Stimulated activated CD8-positive, alpha-beta memory T cell treated with anti-CD3 and anti-CD28 coated beads, Interleukin-7, amount 100 ng/mL, for 24 hours (primary cell): ENCODE measurements around the gene ECSCR.
"Not testable (repeated sequence)": the region's sequence is repeated elsewhere in the genome, so short reads cannot be mapped to it uniquely, and the experiment has no call there.

ENCODE experiments used
- DNase-seq: peaks from one replicate; pipeline ENCODE4 v3.0.0-alpha.2; 2020; ENCODE audit warnings: low read depth

ECSCR gene, protein sequence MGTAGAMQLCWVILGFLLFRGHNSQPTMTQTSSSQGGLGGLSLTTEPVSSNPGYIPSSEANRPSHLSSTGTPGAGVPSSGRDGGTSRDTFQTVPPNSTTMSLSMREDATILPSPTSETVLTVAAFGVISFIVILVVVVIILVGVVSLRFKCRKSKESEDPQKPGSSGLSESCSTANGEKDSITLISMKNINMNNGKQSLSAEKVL

GRCh38 chr5:139462586-139463276 lies at the start of gene ECSCR:
TSS of gene ECSCR (minus strand) at chr5:139462743. CDS start at chr5:139462670, 73 bp downstream.
- no peak for DNase-seq

GRCh38 chr5:139504722-139505121 lies 42.2 kb upstream of the ECSCR start:
- not testable (repeated sequence) for DNase-seq

- DNase-seq, result not testable (repeated sequence)
Observed at GRCh38 chr5:139503879-139504278, 41.3 kb upstream of the ECSCR start.

- DNase-seq, result not testable (repeated sequence)
Observed at GRCh38 chr5:139503036-139503817, 40.7 kb upstream of the ECSCR start.

GRCh38 chr5:139501381-139501780 lies 38.8 kb upstream of the ECSCR start:
- DNase-seq, result no peak

DNA sequence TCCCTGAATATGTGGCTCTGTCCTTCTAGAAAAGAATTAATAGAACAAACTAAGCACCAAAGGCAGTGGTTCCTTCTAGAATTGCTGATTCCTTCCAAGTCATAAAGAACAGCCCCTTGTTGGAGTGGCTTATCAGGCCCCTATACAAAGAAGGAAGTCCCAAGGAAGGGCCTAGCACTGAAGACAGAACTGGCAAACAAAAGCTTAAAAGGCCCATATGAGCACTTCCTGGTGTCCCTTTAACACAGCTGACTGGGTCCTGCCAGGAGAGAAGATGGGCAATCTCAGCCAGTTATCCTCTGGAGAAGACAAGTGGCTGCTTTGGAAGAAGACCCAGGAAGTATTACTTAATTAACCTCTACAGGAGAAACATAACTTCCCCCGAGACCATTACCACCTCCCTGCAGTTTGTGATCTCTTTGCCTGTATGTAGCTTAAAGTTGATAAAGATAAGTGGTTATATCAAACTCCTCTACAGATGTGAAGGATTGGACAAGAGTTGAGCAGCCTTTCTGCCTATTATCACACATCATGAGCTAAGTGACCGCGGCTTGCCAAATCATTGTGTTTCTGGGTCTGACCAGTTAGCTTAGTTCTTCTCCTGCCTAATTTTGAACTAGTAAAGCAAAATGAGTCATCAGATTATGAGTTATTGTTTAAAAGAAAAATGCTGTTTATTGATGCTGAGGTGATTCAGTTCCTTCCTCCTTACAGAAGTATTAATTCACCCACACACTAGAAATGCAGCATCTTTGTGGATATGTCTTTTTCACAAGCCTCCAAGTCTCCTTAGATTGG lies 33.3 kb upstream of the ECSCR start:
- DNase-seq, result no peak

DNA sequence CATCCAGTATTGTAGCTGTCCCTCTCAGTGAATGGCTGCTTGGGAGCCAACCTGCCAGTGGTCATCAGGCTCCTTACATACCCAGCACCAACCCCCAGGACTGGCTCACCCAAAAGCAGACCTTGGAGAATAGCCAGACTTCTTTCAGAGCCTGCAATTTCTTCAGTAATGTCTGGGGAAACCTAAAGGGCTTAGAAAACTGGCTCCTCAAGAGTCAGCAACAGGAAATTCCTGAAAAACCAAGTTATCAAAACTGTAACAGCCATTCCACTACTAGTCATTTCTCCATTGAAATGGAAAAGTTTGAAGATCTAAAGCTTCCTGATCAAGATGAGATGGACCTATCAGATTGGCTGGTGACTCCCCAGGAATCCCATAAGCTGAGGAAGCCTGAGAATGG lies 32.3 kb upstream of the ECSCR start:
- no peak for DNase-seq

DNA sequence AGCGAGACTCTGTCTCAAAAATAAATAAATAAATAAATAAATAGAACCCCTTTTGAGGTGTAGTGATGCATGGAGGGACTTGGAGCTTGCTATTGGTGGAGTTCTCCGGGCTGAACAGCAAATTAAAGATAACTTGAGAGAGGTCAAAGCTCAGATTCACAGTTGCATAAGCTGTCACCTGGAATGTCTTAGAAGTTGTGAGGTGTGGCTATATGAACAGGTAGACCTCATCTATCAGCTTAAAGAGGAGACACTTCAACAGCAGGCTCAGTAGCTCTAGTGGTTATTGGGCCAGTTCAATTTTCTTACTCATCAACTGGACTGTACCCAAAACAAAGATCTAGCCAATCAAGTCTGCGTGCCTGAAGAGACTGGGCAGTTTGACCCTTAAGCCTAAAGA lies 31.7 kb upstream of the ECSCR start:
- no peak for DNase-seq

- DNase-seq, result no peak
Observed at GRCh38 chr5:139492700-139493192, 30.2 kb upstream of the ECSCR start.

DNA sequence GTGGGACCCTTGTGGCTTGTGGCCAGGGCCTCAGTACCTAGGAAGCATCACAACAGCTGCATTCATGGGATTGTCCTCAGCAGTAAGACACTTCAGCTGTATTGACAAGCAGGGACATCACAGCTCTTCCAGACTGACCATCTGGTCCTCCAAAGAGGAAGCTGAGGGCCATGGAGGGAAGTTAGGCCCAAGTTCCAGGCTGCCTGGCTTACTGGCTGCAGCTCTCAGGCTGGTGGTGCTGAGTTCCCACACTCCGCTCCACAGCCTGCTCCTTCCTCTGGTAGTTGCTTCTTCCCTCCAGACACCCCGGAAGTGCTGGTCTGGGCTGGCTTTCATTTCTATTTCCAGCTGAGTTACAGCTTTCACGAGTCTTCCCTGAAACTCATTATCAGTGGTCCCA lies 25.7 kb upstream of the ECSCR start:
- no peak for DNase-seq

DNA sequence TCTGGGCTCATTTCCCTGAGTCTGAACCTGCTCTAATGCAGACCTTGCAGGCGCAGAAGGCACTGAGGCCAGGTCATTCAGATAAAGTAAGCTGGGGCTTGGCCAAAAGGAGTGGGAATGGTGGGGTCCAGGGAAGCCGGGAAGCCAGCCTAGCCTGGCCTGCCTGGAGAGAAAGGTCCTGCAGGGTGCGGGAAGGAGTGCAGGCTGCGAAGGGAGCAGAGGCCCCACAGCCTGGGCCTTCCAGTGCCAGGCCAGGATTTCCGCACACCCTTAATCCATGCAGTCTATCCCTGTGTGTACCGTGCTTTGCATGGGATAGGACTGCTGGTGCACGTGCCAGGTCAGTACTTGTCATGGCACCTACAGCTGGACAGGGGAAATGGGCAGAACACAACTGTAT lies 23.7 kb upstream of the ECSCR start:
- no peak for DNase-seq

DNA sequence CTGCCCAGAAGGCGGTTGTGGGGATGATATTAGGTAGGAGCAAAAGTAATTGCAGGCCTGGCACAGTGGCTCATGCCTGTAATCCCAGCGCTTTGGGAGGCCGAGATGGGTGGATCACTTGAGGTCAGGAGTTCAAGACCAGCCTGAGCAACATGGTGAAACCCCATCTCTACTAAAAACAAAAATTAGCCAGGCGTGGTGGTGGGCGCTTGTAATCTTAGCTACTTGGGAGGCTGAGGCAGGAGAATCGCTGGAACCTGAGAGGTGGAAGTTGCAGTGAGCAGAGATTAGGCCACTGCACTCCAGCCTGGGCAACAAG lies 20.3 kb upstream of the ECSCR start:
- not testable (repeated sequence) for DNase-seq

DNA sequence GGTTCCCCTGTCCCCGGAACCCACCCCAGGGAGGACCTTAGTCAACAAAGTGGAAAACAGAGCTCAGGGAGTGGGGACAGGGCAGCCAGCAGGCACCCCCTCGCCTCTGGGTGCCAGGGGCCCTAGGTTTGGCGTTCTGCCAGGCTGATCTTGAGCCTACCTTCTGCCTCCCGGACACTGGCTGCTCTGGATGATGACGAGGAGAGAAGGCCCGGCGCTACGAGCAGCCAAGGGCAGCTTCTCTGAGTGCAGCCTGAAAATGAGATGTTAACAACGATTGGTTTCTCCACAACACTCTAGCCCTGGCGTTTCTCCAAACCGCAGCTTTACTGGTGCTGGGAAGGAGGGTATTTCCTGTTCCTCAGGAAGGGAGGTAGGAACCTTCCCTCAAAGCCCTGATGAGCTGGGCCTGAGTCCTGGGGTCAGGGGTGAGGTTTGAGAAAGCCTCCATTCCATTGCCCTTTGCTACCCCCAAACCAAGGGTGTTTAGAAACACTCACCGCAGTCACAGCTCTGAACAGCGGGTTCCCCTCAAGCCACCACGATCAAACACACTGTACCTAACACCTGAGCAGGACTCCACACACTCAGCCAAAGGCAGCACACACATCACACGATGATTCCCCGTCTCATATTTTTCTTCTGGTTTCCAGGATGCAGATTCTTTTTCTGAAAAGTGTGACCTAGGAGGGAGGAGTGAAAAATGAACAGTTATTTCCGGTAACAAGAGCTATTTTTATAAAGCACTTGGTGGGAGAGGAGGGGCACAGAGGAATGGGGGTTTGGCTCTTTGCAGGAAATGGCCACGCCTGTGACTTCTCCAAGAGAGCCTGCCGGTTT lies 19.7 kb upstream of the ECSCR start, which contains the start of gene STING1:
Gene STING1 (minus strand): TSS at position 709 of the 840 bp plus-strand sequence. CDS start 1,054 bp downstream, outside the sequence.
- DNase-seq, result no peak

DNA sequence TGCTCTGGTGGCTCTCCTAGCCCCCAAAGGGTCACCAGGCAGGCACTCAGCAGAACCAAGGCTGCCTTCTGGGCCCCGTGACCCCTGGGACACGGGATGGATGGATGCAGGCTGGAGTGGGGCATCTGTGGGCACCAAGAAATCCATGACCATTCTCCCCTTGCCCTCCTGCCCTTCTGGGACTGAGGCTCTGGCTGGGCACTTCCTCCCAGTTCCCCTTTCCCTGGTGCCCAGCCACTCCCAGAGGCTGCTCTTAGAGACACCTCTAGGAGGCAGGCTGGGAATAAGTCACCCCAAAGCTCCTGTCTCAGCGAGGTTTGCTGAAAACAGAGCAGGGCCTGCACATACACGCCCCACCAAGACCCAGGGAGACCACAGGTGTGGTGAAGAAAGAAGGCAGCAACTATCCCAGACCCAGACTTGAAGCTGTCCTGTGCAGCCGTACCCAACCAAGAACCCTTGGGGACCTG lies 19.1 kb upstream of the ECSCR start:
- no peak for DNase-seq

DNA sequence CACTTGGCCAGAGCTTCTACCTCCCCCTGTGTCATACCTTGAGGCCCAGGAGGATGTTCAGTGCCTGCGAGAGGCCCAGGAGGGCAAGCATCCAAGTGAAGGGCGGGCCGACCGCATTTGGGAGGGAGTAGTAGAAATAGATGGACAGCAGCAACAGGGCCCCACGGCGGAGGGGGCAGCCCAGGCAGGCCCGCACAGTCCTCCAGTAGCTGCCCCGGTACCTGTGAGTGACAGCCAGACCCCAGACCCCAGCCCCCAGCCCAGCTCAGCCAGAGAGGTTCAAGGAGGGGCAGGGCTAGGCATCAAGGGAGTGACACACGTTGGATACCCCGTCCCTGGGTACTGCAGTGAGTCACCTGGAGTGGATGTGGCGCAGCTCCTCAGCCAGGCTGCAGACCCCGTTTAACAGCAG lies 18.6 kb upstream of the ECSCR start:
- DNase-seq, result no peak

DNA sequence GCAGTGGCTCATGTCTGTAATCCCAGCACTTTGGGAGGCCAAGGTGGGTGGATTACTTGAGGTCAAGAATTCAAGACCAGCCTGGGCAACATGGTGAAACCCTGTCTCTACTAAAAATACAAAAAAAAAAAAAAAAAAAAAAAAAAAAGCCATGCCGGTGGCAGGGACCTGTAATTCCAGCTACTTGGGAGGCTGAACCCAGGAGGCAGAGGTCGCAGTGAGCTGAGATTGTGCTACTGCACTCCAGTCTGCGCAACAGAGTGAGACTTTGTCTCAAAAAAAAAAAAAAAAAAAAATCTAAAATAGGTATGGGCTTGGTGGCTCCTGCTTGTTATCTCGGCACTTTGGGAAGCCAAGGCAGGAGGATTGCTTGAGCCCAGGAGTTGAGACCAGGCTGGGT lies 17.2 kb upstream of the ECSCR start:
- not testable (repeated sequence) for DNase-seq

- not testable (repeated sequence) for DNase-seq
Observed at GRCh38 chr5:139478657-139479423, 16.3 kb upstream of the ECSCR start.

DNA sequence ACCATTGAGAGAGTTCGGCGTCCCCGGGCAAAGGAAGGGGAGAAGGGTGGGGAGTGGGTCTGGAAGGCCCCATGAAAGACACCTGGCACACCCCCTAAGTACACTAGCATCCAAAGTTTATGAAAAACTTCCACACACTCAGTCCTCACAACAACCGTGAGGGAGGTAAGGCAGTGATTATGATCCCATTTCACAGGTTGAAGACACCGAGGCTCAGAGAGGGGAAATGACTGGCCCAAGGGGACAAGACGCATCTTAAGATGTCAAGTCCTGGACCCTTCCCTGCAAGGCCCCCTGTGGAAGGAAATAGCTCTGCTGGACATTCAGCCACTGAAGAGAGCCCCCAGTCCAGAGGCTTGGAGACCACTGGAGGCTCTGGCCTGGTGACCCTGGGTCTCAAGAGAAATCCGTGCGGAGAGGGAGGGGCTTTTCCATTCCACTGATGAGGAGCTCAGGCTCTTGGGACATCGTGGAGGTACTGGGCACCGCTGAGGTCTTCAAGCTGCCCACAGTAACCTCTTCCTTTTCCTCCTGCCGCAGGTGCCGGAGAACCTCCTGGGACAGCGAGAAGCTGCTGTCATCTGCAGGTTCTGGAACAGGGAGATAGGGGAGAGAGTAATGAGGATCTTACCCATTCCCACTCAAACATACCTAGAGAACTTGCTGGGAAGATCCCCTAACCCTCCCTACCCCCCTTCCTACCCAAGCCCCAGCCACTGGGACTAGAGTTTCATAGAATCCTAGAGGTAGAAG lies 13.5 kb upstream of the ECSCR start:
- DNase-seq, result no peak
